ENCODE data around the gene SKIC3.

Gene SKIC3

GRCh38 chr5:95530416-95530815, 24.4 kb downstream of the SKIC3 start:
- DNase-seq, result no peak

- no peak for DNase-seq
Measured at GRCh38 chr5:95528565-95528964, 26.2 kb downstream of the SKIC3 start.

- DNase-seq, result no peak
Measured at GRCh38 chr5:95526871-95527270, 27.9 kb downstream of the SKIC3 start.

GRCh38 chr5:95524423-95524822, 30.4 kb downstream of the SKIC3 start:
- no peak for DNase-seq

GRCh38 chr5:95520206-95520605, 34.6 kb downstream of the SKIC3 start:
- no peak for DNase-seq

GRCh38 chr5:95519681-95520080, 35.1 kb downstream of the SKIC3 start:
- no peak for DNase-seq

GRCh38 chr5:95519151-95519550, 35.6 kb downstream of the SKIC3 start:
- DNase-seq, result no peak

GRCh38 chr5:95518417-95518816, 36.4 kb downstream of the SKIC3 start:
- no peak for DNase-seq

GRCh38 chr5:95511606-95512005, 43.2 kb downstream of the SKIC3 start:
- DNase-seq, result no peak

GRCh38 chr5:95508550-95508949, 46.2 kb downstream of the SKIC3 start:
- no peak for DNase-seq

Data from activated gamma-delta T cell treated with Interleukin-2 at 50 U/mL for 16 hours (primary cell).